NOMO-1 treated with DMSO at 0.1 percent for 48 hours (cell line): ENCODE results near the gene SMTNL2.

Source experiments
- DNase-seq: peaks from one replicate; lab custom pipeline; 2025; ENCODE audit not compliant: unreplicated experiment; lab: John Stamatoyannopoulos, UW

Gene SMTNL2

GRCh38 chr17:4545217-4545951 lies 38.9 kb upstream of the SMTNL2 start:
- no peak for DNase-seq

DNA sequence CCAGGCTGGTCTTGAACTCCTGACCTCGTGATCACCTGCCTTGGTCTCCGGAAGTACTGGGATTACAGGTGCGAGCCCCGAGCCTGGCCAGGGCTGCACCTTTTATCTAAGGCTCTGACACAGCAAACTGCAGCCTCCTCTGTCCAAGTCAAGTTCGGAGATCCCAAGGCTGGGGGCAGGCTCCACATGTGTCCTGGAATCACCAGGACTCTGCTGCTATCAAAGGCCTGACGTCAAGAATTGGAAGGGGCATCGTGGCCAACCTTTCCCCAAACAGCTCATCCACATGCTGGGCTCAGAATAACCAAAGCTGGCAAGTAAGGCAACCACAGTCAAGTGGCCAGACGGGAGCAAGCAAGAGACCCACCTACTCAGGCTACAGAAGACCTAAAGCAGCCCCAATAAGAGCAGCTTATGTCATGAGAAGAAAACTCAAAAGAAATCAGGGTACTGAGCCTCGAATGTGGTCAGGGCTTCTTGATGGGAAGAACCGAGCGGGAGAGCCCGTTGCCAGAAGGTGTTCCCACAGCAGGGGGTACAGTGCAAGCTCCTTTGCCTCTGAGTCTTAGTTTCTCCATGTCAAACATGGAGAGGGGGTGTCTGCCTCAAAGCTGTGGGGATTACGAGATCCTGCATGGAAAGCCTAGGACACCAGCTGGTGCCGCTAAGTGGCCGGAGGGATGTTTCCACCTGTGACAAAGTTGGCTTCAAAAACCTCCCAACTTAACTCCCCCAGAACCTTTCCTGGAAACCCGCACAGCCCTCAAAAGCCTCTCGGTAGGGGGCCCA lies 37.0 kb upstream of the SMTNL2 start:
- DNase-seq = no peak

DNA sequence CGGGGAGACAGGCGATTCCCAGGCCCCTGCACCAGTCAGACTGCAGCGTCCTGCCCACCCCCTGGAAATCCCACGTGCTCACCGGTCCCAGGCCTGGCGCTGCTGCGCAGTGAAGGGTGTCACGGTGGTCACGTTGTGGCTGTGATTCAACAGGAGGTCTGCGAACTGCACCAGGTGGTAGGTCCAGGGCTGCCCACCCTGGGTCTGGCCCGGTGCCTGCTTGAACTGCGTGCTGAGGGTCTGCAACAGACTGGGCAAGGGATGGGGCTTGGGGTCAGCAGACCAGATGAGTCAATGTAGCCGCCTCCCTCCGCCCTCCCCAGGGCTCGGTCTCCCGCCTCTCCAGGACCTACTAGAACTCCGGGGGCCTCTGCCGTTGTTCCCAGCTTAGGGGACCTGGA lies 36.3 kb upstream of the SMTNL2 start:
- no peak for DNase-seq

GRCh38 chr17:4548721-4549531 lies 35.4 kb upstream of the SMTNL2 start:
- no peak for DNase-seq

DNA sequence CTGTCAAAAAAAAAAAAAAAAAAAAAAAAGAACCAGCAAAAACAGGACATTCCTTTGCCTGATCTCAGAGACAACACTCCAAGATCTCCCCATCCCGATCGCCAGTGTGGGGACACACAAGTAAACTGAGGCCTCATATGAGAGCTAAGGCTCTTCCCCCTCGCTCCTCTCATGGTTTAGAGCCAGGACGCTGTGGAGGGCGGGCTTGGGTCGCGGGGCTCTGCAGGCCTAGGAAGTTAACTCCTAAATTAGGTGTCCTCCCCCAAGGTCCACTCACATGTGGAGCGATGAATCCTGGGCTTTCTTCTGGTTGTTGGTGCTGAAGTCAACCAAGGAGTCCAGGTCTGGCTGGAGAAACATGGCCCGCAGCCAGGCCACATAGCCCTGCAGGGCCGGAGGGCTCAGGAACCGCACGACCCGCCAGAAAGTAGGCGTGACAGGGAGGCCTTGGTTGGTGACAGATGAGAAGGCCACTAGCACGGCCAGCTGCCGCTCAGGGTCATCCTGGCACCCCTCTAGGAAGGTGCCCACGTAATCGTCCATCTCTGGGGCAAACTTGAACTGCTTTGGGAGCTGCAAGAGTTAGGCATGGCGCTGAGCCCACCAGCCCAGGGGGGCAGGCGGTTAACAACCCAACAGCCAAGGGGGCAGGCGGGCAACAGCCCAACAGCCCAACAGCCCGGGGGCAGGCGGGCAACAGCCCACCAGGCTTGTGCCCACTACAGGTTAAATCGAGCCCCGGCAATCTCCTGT lies 34.4 kb upstream of the SMTNL2 start:
- DNase-seq = no peak

DNA sequence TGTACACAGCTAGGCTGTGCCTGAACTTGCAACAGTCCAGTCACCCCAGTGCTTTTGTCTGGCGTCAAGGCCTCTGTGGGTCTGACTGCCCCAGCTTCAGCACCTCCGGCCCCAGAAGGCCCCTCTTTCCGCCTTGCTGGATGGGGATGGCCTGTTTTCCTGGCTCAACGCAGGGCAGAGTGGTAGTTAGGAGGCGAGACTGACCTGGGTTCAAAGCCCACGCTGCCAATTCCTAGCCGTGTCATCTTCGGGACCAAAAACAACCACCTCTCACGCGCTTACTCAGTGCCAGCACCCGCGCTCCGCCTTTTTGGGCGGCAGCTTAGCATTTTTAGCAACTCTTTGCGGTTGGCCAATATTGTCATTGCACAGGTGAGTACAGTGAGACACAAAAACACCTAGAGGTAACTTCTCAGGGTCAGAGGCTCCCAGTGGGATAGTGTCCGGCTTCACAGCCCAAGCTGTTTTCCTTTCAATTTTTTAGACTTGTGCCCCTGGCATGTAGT lies 33.7 kb upstream of the SMTNL2 start:
- DNase-seq = no peak

DNA sequence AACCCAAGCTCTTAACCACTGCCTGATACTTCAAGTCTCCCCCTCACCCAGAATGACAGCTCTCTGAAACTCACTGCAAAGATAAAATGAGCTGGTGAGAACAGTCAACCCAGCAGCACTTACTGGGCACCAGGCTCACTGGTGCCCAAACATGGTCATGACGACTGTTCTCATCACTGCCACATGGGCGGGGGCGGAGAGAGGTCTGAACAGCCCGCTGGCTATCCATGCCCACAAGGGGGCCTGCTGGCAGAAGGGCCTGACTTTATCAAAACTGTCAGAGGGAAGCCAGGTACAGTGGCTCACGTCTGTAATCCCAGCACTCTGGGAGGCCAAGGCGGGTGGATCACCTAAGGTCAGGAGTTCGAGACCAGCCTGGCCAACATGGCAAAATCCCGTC lies 33.2 kb upstream of the SMTNL2 start:
- no peak for DNase-seq

DNA sequence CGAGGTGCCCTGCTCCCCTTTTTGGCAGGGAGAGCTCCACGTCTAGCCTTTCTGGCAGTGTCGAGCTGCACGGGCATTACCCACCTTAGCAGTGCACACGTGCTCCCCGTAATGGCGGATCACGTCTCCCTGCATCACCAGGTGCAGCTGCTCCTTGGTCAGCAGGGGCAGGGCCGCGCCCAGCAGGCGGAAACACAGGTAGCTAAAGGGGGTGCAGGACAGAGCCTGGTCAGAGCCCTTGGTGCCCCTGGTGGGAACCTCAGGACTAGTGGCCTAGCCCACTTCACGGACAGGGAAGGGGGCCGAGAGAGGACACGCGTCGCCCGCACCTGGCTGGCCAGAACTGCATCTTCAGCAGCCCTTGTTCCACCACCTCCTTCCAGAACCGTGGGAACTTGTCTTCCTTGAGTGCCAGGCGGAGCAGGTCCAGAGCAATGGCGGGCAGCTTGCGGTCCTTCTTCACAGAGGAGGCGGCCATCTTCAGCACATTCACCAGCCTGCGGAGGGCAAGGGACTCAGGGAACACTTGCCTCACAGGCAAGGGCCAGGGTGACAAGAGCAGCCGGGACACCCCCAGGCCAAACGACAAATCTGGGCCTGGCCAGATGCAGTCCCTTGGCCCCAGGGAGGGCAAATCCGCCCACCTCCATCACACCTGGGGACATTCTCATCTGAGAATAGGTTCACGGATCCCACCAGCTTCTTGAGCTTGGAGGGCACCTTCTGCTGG lies 32.4 kb upstream of the SMTNL2 start:
- DNase-seq = no peak

DNA sequence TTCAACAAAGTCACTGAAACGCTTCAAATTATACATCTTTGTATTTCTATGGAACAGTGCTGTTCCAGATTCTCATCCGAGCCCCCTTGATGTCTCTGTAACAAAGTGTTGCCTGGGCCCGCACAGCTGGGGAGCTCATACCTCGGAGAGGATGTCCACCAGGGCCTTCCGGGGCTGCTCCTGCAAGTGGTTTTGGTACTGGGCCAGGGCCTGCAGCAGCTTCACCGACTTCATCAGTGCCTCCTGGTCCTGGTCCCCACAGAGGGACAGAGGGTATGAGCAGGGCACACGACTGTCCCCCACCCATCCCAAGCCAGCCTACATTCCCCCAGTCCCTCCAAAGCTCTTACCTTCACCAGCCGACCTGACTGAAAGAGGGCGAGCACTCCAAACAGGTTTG lies 30.7 kb upstream of the SMTNL2 start:
- DNase-seq = no peak

DNA sequence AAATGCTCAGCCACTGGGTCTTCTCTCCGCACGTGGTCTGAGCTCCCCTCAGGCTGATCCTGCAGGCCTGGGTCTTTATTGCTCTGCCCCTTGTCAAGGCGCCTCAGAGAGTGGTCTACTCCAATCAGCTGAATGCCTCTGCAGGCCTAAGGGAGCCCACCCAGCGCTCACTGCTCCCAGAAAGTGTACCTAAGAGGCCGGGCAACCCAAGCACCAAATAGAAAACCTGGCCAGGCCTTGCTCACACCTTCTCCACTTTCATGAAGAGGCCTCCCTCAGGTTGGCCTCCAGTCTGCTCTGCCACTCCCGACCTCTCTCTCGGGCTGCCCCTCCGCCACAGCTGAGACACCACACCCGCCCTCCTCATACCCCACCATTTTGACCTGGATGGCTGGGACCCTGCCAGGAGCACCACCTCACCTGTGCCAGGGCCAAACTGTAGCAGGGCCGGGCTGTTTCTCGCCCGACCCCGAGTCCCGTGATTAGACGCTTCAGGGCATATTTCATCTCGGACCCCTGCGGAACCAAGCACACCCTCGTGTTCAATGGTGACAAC lies 29.8 kb upstream of the SMTNL2 start:
- DNase-seq = no peak

DNA sequence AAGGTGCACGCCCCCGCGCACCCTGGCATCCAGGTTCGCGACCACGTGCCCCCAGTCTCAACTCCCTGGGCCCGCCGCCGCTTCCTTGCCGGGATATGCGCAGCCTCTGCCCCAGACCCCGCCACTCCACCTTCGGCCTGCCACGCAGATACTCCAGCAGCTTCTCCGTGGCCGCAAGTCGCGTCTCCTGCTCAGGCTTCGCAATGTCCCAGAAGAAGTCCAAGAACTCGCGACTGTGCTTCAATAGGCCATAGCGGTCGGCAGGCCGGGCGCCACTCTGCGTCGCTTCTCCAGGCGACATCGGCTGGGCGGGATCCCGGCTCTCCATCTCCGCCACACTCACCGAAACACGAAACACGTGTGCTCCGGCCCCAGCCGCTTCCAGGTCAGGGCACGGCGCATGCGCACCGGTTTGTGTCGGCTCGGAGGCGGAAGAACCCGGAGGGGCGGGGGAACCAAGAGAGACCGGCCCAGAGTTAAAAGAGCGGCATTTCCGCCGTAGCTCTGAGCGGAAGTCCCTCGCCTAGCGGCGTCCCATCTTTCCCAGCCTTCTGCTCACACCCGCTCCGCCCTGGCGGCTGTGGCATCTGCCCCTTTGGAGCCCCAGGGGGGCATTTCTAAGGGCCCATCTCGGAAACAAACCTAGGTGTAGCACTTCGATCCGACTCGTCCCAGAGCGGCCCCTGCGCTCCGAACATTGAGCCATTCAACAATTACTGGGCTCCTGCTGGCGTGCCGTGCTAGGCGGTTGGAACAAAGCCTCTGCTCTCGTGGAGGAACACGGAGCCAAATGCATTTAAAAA lies 29.1 kb upstream of the SMTNL2 start, which contains the start of gene MYBBP1A:
TSS of gene MYBBP1A (minus strand) at position 388 of the 803 bp plus-strand sequence. CDS start at position 328, 60 bp downstream.
- DNase-seq = peak; percentile 97

DNA sequence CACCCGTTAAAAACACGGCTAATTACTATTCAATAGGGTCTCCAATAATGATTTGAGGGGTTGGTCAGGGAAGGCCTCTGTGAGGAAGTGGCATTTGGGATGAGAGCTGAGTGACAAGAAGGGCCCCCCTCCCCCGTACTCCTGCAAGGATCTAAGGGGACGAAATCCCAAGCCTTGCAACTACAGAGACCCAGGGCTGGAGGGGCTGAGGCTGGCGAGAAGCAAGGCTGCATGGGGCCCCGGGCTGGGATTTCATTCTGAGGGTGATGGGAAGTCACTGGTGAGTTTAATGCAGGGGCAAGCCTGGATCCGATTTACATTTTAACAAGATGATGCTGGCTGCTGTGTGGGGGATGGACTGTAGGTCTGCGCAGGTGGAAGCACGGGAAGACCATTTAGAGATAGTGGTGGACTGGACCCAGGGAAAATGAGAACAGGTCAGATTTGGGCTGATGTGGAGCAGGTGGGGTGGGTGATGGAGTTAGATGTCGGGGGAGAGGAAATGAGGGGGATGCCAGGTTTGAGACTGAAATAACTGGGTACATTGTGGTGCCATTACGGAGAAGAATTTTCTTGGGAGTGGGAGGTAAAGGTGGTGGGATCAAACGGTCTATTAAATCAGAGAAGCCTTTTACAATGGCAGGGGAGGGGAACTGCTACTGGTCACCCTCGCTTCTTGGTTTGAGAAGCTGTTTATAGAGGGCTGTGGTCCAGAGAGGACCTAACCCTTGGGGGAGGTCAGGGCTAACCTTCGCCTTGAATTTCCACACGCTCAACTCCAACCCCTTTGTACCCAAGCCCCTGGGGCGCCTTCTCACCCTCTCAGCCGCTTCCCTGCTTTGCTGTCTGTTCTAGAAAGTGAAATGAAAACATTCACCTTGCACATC lies 28.2 kb upstream of the SMTNL2 start:
- no peak for DNase-seq

DNA sequence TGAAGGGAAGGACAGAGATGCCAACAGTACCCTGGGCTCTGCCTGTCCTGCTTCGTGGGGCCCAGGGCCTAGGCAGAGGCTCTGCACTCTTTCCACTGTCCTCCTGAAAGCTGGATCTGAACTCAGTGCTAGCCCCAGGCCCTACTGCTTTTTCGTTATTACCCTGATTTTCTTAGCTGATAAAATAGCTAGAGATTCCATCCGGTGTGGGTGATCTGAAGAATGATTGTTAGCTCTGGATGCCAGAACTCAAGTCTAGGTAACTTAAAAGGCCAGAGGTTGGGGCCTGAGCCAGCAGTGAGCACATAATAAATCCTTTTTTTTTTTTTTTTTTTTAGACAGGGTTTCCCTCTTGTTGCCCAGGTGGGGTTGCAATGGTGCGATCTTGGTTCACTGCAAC lies 27.3 kb upstream of the SMTNL2 start:
- DNase-seq = no peak

- no peak for DNase-seq
These were observed 26.5 kb upstream of the SMTNL2 start for GRCh38 chr17:4557626-4558346.

DNA sequence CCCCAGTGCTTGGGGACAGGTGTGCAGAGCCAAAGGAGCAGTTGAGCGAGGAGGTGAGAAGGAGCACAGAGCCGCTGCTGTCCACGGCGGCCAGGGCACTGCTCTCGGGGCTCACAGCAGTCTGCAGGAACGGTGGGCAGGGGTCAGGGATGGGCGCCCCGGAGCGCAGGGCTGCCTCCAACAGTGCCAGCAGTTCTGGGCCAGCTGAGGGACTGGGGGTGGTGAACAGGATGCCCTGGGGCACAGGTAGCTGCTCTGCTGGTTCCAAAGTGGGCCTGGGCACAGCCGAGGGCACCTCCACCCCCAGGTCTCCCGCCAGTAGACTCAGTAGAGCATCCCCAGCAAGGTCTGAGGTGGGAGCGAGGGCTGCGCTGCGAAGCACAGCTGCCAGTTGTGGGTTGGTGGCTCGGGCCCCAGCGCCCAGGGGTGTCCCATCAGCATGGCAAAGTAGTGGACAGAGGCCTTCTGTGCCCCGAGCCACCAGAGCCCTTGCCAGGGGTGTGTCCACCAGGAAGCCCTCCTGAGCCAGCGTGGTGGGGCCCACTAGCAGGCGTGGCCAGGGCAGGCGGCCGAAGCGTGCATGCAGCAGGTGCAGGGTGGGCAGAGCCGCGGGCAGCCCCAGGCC lies 25.9 kb upstream of the SMTNL2 start:
- no peak for DNase-seq

DNA sequence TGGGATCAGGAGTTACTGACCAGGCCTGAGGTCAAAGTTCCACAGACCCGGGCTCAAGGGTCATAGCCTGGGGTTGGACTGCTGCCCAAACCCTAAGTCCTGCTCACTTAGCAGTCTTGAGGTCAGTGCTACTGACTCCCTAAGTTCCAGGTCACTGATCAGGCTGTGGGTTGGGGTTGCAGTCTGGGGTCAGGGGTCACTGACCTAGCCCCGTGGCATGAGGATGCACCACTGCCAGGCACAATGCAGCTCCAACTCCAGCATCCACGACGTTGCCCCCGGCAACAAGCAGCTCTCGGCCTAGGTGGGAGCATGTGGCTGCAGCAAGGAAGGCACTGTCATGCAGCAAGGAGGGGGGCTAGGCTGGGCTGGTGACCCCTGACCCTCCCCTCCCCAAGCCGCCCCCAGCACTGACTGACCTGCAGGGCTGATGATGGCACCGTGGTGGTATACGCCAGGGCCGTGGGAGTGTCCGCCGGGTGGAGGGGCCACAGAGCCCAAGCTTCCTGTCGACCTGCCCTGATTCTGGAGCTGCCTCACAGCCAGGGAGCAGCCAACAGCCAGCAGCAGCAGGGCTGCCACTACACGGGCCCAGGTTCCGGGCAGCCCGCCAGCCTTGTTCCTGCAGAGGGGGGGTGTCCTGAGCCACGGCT lies 25.1 kb upstream of the SMTNL2 start:
- DNase-seq = no peak
